T-helper 22 cell (primary cell): ENCODE data around the gene PCDH15.

Source experiments
- DNase-seq: peaks from one replicate; pipeline ENCODE4 v3.0.0-alpha.2; 2020; ENCODE audit warnings: low read depth

The PCDH15 gene

DNA sequence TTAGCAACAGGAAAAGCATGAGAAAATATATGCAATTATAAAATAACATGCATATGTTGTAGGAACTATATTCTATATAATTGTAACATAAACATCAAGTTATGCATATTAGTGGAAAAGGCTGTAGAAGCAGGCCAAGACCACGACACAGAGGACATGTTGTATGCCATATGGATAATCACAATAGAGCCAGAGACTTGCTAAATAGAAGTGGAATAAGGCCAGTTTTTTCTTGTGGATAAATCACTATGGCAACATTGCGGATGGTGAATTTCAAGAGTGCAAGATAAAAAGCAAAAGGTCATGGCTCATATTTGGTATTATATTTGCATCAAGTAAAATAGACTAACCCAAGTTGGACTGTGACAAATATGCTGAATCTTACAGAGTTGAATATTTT is 93.0 kb downstream of the PCDH15 start:
- DNase-seq, result no peak

DNA sequence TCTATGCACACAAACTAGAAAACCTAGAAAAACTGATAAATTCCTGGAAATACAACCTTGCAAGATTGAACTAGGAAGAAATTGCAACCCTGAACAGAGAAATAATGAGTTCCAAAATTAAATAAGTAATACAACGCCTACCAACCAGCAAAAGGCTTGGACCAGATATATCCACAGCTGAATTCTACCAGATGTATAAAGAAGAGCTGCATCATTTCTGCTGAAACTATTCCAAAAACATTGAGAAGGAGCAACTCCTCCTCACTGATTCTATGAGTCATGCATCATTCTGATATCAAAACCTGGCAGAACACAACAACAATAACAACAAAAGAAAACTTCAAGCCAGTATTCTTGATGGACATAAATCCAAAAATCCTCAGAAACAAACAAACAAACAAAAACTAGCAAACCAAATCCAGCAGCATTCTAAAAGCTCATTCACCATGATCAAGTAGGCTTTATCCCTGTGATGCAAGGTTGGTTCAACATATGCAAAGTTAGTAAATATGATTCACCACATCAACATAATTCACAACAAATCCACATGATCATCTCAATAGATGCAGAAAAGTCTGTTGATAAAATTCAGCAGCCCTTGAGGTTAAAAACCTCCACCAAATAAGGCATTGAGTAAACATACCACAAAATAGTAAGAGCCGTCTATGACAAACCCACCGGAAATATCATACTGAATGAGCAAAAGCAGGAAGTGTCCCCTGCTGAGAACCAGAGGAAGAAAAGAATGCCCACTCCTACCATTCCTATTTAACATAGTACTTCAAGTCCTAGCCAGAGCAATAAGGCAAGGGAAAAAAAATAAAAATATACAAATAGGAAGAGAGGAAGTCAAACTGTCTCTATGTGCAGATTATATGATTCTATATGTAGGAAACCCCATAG is 98.2 kb downstream of the PCDH15 start:
- no peak for DNase-seq

DNA sequence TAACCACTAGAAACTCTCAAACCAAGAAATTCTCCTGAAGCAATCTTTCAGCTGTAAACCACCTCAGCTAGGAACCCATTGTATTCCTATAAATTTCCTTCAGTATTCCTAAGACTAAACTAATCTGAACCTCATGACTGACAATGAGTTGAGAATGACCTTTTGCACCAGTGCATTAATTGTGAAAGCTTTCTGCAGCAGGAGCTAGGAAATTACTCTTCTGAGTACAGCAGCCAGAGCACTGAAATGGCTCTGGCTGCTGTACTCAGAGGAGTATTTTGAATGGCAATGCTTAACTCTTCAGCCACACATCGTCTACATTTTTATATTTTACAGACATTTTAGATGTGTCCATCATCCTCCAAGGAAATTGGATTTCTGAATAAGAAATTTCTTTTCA is 109.7 kb downstream of the PCDH15 start:
- DNase-seq, result no peak

DNA sequence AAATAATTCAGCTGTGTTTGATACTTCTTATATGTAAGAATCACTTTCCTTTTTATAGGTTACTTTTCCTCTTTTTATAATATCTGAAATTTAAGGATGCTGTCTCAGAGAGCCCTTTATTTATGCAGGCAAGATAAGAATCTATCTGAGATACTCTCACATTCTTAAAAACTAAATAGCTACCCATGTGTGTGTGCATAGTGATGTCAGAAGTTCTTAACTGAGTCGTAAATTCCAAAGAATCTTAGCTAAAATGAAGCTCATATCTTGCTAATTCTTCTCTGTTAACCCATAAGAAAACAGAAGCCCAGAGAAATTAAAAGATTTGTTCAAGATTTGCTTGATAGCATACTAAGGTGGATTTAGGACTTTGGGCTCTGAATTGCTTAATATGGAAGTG is 118.5 kb downstream of the PCDH15 start:
- DNase-seq, result no peak

DNA sequence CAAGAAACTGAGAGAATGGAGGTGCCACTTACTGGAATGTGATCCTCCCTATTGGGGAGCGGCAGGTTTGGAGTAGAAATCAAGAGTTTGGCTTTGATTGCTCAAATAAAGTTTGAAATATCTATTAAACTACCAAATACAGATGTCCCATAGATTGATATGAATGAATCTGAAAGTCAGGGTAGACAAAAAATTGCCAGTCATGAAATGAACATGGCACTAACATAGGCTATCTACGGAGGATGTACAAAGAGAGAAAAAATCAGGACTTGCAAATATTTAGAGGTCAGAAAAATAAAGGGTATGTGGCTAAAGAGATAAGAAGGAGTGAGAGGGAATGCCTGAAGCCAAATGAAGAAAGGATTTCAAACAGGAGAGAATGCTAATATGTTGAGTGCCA is 119.9 kb downstream of the PCDH15 start:
- DNase-seq, result no peak

DNA sequence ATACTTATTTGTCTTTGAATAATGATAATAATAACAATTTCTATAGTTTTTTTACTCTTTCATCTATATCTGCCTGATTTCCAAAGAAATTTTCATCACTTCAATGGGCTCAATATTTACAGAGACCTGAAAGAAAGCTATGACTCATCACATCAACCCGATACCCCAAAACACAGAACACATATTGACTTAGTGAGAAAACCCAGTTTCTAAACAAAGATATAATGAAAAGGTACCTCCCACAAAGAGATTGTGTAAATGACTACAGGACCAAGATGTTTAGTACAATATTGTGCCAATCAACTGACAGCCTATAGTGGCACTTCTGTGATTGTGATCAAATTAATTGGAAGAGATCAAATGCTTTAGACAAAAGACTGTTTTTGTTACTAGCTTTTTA is 133.9 kb downstream of the PCDH15 start:
- DNase-seq, result no peak

DNA sequence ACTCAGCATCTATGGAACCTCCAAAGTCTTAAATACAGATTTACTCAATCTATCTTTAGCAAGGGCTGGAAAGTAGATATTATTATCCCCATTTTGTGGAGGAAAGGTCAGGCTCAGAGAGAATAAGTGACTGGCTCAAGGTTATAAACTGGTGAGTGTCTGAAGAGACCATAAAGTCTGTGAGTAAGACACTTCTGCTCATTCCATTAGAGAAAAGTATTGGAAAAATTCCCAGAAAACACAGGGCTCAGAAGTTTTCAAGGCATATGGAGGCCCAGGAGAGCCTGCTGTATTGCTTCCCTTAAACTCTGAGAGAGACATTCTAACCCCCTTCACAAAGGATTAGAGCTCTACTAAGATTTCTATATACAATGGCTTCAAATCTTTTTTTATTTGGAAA is 134.8 kb downstream of the PCDH15 start:
- DNase-seq, result no peak

DNA sequence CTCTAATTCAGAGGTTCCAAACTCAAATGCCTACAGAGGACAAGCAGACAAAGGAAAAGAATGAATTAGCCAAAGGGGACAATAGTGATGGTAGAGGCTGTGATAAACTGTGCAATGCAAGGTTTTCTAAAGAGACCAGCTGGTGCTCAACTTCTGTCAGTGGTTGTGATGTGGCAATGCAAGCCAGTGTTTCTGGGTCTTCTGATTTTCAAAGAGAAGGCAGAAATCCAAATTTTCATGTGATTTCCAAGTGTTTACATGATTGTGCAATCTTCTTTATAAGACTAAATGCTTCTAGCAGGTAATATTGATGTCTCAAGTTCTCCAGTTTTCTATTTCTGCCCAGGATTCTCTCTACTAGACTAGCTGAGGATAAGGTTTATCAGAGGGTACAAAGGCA is 135.9 kb downstream of the PCDH15 start:
- DNase-seq, result no peak

DNA sequence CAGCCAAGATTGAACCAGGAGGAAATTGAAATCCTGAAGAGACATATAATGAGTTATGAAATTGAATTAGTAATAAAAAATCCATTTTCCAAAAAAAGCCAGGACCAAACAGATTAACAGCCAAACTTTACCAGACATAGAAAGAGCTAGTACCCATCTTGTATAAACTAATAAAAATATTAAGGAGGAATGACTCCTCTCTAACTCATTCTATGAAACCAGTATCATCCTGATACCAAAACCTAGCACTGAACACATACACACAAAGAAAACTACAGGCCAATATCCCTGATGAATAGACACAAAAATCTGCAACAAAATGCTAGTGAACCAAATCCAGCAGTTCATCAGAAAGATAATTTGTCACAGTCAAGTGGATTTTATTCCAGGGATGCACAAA is 140.6 kb downstream of the PCDH15 start:
- DNase-seq, result no peak

DNA sequence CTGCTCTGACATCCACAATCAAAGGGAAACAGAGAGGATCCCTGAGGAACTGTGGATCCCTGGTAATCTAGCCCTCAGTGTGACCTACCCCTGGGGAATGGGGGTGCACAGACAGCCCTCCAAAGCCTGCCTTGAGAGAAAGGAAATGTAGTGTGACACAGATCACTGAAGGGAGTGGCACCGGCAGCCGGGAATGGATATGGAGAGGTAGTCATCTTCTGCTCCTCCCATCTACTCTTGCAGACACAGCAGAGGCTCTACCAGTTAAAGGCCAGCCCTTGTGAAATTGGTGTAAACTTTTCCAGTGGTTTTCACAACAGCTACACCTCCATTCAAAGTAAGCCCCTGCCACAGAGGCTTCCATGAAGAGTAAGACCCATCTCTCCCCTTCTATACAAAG is 144.4 kb downstream of the PCDH15 start:
- no peak for DNase-seq

DNA sequence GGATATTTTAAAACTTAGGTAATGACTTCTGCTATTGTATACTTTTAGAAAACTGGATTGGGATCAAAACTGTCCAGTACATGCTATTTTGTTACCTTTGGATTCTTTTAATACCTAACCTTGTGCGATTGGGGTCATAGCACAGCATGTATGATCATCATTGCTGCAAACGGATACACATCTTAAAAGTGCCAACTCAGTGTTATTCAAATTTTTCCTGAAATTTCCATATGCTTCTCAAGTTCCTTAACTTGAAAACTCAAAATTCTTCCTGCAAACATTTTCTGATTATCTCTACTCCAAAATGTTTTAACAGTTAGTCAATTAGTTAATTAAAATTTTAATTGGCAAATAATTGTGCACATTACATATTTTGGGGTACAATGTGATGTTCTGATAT is 147.5 kb downstream of the PCDH15 start:
- DNase-seq, result no peak

DNA sequence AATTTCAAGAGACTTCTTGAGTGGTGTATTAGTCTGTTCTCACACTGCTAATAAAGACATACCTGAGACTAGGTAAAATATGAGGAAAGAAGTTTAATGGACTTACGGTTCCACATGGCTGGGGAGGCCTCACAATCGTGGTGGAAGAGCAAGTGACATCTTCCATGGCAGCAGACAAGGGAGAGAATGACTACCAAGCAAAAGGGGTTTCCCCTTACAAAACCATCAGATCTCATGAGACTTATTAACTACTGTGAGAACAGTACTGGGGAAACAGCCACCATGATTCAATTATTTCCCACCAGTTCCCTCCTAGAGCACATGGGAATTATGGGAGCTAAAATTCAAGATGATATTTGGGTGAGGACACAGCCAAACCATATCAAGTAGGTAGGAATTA is 150.5 kb downstream of the PCDH15 start:
- DNase-seq, result no peak

DNA sequence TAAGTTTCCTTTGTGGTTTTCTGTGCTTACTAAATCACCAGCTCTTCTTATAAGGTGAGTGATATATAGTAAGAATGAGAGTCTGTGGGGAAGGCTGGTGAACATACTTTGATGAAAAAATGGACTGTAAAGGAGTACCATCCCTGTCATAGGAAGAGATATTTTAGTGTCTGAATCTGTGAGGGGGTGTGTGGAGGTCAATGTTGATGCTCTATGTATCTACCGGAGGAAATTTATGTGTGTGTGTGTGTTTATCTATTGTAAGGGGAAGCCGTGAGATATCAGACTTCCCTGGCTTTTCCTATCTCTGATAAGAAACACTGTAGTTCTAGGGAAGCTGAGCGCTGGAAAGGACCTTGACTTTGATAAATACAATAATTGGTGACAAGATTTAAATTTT is 179.0 kb downstream of the PCDH15 start:
- DNase-seq, result no peak

DNA sequence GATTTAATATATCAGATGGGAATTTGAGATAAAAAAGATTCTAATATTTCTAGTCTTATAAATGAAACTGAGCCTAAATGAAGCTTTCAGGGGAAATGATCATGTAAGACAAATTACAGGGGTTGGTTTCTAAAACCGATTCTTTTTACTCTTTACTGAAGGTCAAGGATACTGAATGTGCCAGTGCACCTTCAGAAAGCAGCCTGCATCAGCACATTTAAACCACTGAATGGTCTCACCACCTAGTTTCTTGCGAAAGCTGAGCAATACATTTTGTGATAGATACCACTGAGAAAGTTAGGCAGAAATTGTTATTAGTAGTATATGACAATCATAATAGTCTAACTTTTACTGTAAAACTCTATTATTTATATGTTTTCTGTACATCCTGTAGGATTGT is 180.7 kb downstream of the PCDH15 start:
- no peak for DNase-seq

DNA sequence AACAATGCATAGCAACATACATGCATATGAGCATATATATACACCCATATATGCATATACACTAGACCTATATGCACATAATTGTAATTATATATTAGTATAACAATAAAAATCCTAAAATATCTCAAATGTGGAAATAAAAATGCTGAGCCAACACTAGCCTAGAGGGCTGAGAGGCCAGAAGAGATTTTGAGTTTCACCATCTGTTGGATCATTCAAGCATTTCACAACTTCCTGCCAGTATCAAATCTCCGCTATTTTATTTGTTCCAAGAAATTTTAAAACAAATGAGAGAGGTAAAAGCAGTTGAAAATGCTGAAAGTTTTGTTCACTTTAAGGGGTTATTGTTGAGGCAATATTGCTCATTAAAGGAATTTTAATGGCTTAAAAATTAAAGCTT is 187.0 kb downstream of the PCDH15 start:
- no peak for DNase-seq

DNA sequence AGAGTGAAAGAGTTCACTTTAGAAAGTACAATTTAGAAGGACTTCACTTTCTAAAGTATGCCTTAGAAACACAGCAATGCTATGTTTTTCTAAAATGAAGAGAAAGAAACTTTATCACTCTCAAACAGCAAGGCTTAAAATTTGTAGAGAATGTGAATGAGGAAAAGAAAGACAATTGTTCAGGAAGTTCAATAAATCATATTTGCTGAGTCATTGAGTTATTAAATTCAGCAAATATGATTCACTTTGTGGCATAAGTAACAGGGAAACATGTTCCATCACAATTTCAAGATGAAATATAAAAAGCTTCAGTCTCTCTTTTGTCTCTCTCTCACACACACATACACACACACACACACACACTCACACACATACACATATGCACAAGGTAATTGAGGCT is 187.9 kb downstream of the PCDH15 start:
- no peak for DNase-seq

DNA sequence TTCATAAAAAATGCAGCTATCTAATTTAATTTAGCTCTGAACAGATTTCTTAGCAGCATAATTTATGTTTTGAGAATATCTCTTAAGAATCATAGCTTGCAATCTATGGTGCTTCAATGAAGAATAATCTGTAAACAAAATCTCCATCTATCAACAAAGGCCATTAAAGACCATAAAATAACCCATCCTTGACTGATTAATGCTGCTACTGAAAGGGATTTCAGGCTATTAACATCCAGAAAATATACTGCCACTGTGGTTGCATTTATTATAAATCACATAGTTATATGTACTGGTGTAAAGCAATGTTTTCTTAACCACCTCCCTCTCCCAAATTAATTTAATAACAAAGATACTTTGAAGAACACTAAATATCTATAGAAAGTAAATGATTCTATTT is 191.6 kb downstream of the PCDH15 start:
- no peak for DNase-seq

DNA sequence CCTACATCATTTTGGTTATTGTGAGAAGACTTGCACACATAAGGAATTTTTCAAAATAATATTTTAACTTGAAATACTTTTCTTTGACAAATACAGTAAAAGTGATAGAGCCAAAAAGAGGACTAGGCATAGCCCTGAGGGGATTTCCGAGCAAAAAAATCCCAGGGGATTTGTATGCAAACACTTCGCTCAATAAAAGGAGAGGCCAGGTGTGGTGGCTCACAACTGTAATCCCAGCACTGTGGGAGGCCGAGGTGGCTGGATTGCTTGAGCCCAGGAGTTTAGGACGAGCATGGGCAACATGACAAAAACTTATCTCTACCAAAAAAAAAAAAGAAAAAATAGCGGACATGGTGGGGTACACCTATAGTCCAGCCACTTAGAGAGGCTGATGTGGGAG is 193.0 kb downstream of the PCDH15 start:
- no peak for DNase-seq

DNA sequence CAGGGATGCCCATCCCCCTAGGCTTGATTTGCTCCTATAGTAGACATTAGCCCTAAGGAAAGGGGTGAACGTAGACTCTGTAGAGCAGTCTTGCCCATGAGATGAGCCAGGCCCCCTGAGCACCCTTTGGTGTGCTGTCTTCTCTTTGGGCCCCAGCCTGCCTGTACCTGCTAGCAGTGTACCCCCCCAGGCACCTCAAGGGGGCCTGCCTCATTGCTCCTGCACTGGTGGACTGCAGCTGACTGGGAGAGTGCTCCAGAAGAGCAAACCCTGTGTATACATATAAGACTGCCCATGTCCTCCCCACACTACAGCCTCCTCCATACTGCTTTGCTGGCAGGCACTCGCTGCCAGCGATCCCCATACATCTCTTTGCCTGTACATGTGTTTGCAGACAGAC is 206.7 kb downstream of the PCDH15 start:
- DNase-seq, result no peak

DNA sequence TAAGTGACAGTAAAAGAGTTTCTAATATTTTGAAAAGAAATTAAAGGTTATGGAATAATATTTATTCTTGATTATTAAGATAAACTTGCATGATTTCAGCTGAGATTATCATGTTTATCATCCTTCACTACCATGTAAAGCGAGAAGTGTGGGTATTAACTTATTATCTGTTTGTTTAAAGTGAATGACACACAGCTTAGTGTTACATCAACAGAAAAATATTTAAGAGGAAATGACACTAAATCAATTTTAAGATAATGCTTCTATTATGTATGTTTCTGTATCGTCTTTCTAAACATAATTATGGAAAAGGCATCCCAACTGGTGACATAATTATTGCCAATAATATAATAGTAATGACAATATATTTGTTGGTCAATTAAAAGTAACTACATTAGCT is 213.1 kb downstream of the PCDH15 start:
- DNase-seq, result no peak

DNA sequence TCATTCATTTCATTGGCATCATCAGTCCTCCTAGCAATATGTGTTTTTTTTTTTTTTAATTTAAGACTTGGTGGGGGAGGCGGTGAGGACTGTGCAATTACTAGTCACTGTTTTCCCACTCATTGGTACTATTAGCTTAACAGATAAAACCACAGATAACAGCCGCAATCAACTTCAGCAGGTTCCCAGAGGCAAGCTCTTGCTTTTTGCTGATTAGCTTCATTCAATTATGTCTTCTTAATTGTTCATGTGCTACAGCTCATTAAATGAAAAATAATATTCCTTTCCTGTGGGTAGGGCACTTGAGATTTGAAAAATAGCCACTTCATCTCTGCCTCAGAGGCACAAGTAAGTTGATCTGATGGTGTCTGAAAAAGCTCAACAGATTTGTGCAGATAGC is 215.5 kb downstream of the PCDH15 start:
- DNase-seq, result no peak

DNA sequence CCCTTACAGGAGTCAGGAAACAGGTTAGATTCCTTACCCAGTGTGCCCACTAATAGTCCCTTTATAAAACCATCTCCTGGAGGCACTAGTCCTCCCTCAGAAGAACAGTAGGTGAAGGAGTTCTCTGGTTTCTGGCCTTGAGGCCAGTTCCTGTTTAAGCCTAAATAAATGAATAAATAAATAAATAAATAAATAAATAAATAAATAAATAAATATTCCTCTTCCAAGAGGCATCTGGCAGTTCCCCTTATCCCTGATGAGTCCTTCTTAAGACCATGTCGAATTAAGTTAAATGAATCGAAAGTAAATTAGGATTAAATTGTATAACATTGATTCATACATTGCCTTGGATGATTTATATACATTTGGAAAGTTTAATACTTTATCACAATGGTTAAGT is 223.3 kb downstream of the PCDH15 start:
- DNase-seq, result no peak

DNA sequence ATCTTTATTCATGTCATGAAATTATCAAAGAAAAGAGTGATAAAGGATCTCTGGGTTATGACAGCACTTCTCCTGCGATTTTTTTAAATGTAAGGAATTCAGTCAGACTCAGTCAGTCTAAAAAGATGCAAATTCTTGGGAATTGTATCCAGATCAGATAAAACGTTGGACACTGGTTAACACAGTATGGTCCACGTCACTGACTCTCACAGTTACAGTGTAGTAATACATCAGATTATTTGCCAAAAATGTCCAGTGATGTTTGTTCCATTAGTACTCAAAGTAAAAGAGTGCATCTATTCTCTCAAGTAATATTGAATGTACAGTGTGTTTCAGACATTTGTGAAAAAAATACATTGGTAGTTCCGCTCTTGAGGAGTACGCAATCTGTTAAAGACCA is 224.5 kb downstream of the PCDH15 start:
- no peak for DNase-seq

DNA sequence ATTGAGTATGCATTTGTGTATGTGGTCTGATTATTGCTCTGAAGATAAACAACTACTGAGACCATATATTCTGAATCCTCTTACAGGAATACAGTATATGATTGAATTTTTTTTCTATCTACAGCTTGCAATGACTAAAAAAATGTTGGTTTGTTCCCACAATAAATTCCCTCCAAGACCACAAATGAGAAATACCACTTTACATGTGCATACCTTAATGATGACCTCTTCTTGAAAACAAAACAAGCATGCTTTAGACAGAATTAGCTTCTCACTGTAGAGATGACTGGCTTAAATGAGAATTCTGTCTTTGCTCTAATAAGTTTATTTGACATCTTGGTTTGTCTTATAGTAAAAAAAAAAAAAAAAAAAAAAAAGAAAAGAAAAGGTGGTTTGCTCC is 241.5 kb downstream of the PCDH15 start:
- no peak for DNase-seq
